Cardiac muscle cell (in vitro differentiated cells and primary cell): Measurements from ENCODE around the gene GMEB1. TPM values are rescaled to one million over a fixed set of nuclear protein-coding genes. Genes with fewer than 3 reads are reported as not detected.
"Not testable (repeated sequence)": the region's sequence is repeated elsewhere in the genome, so short reads cannot be mapped to it uniquely, and the experiment has no call there.

Experiments used
- DNase-seq, 2 donors: peaks; one replicate each; pipeline versions ENCODE4 v3.0.0 to v3.0.0-alpha.2; 2010 to 2017; ENCODE audit warnings: low read depth in 1 of 2, low spot score in 1 of 2
- H3K27ac ChIP-seq: fragments of 200-600 bp; sonication (generic); 2 replicates; pipeline ENCODE4 v1.5.1; 2016
- H3K27me3 ChIP-seq: fragments of 200-600 bp; sonication (generic); 2 replicates; pipeline ENCODE4 v1.6.0; 2016; ENCODE audit warnings: control low read depth
- H3K36me3 ChIP-seq: fragments of 200-600 bp; sonication (generic); 2 replicates; pipeline ENCODE4 v1.5.1; 2016; ENCODE audit warnings: control low read depth
- H3K4me1 ChIP-seq: fragments of 200-600 bp; sonication (generic); 2 replicates; pipeline ENCODE4 v1.8.1; 2017; ENCODE audit warnings: low read depth, mild to moderate bottlenecking, mixed run types
- H3K4me3 ChIP-seq: fragments of 200-600 bp; sonication (generic); 2 replicates; pipeline ENCODE4 v1.5.1; 2016; ENCODE audit warnings: mild to moderate bottlenecking
- H3K9me3 ChIP-seq: fragments of 200-600 bp; sonication (generic); 2 replicates; pipeline ENCODE4 v1.5.1; 2017; ENCODE audit warnings: low read depth, mild to moderate bottlenecking, control low read depth
- CTCF ChIP-seq: IDR thresholded peaks from 2 replicates; pipeline ENCODE4 v1.5.1; 2012; ENCODE audit warnings: low read depth, mild to moderate bottlenecking, low read length
- polyA plus RNA-seq: library from polyadenylated mRNA; unstranded; fragments of >200 nt; fragmentation: Nextera tagmentation; extraction: Ambion mirVana; gene quantifications from 2 replicates; pipeline ENCODE4 v1.2.1, GENCODE V29; 2016
- total RNA-seq: library from RNA; depleted of rRNA; stranded (reverse); fragments of >200 nt; gene quantifications from 2 replicates; pipeline ENCODE4 v1.2.3, GENCODE V29; 2016

The GMEB1 gene
- total and polyA plus RNA-seq, 2 experiments from 2014 or later = 7.5 to 7.6 TPM

GRCh38 chr1:28648474-28649198 is 19.9 kb upstream of the GMEB1 start, which contains the start of gene RNU11:
RNU11 (plus strand) TSS chr1:28648600.
- Histone ChIP-seq H3K4me3 (peak within 1 kb of the TSS; percentile 21), H3K36me3 (no peaks in the 10 kb centered on the region), H3K9me3 (no peaks in the 10 kb centered on the region), H3K27ac (peak within 1 kb of the TSS; percentile 98), H3K4me1 (peaks cover 10% of the 10 kb centered on the region), H3K27me3 (no peaks in the 10 kb centered on the region)
- peak; percentile 96 to 98 for DNase-seq
- no peak for TF ChIP-seq CTCF

- not testable (repeated sequence) for H3K36me3 ChIP-seq, DNase-seq, H3K4me1 ChIP-seq, H3K27ac ChIP-seq, H3K9me3 ChIP-seq, H3K4me3 ChIP-seq, H3K27me3 ChIP-seq
Measured at GRCh38 chr1:28653063-28653462, 15.5 kb upstream of the GMEB1 start.

GRCh38 chr1:28653870-28654269 is 14.7 kb upstream of the GMEB1 start:
- H3K36me3 ChIP-seq, H3K27me3 ChIP-seq, H3K4me1 ChIP-seq, H3K4me3 ChIP-seq, H3K9me3 ChIP-seq, H3K27ac ChIP-seq: not testable (repeated sequence)
- TF ChIP-seq CTCF = peak; percentile 36
- DNase-seq = peak; percentile 52 to 58

GRCh38 chr1:28655448-28656311 is 12.9 kb upstream of the GMEB1 start:
- H3K27me3 ChIP-seq, H3K4me3 ChIP-seq, H3K9me3 ChIP-seq: not testable (repeated sequence)

GRCh38 chr1:28656335-28656734 is 12.2 kb upstream of the GMEB1 start:
- H3K27me3 ChIP-seq = no peaks in the 10 kb centered on the region
- no peak for DNase-seq
- H3K4me1 ChIP-seq = no peaks in the 10 kb centered on the region
- H3K4me3 ChIP-seq = no peak overlapping the region
- no peak for TF ChIP-seq CTCF
- no peaks in the 10 kb centered on the region for H3K36me3 ChIP-seq
- no peak overlapping the region for H3K27ac ChIP-seq
- H3K9me3 ChIP-seq = no peaks in the 10 kb centered on the region

More at GRCh38 chr1:28655448-28656311, 12.9 kb upstream of the GMEB1 start:
- H3K36me3 ChIP-seq, H3K27ac ChIP-seq, DNase-seq, H3K4me1 ChIP-seq: not testable (repeated sequence)

GRCh38 chr1:28663871-28664470 is 4.6 kb upstream of the GMEB1 start:
- TF ChIP-seq CTCF = no peak

More at GRCh38 chr1:28663871-28664470, 4.6 kb upstream of the GMEB1 start:
- H3K4me3 ChIP-seq = no peak overlapping the region
- no peaks in the 10 kb centered on the region for H3K9me3 ChIP-seq
- no peak overlapping the region for H3K27ac ChIP-seq
- peaks cover 7% of the 10 kb centered on the region for H3K4me1 ChIP-seq
- no peaks in the 10 kb centered on the region for H3K27me3 ChIP-seq
- DNase-seq = no peak
- H3K36me3 ChIP-seq = no peaks in the 10 kb centered on the region
